NB4 (cell line): Measurements from ENCODE around the gene CD2AP.

Experiments used
- DNase-seq: peaks from one replicate; pipeline ENCODE4 v3.0.0; 2010; ENCODE audit warnings: low read depth
- H3K4me3 ChIP-seq: one replicate; pipeline ENCODE4 v1.5.1; 2011; ENCODE audit warnings: mild to moderate bottlenecking, low read depth, low read length, moderate library complexity
- MYC ChIP-seq: IDR thresholded peaks from 2 replicates; pipeline ENCODE4 v1.6.1; 2011; ENCODE audit warnings: low read depth, low read length
- POLR2A ChIP-seq: IDR thresholded peaks from 2 replicates; pipeline ENCODE4 v1.6.1; 2011; ENCODE audit warnings: mild to moderate bottlenecking; ENCODE audit not compliant: insufficient read length; ENCODE audit errors: extremely low read depth
- TF ChIP-seq, protein P1 (sequence below): IDR thresholded peaks from one replicate; pipeline ENCODE4 v1.5.1; 2012; ENCODE audit warnings: low read depth, low read length
- TF ChIP-seq, protein P2 (sequence below): IDR thresholded peaks from 2 replicates; pipeline ENCODE4 v1.6.1; 2011; ENCODE audit warnings: low read depth, low read length

CD2AP gene

DNA sequence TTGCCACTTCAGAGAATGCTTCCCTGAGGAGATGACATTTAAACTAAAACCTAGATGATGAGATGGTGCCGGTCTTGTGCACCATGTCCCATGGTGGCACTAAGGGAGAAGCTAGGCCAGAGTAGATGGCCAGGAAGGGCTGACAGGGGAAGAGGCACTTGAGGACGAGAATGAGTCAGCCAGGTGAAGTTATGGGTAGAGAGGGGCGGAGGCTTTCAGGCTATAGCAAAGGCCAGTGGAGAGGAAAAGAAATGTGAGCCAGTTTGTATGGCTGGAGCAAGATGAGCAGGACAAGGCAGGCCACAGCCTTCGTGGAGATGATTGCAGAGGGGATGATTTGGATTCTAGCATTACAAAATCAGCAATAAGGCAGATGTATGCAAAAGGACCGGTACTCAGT is 176.1 kb downstream of the CD2AP start:
- no peak for DNase-seq
- TF ChIP-seq, protein P1, sequence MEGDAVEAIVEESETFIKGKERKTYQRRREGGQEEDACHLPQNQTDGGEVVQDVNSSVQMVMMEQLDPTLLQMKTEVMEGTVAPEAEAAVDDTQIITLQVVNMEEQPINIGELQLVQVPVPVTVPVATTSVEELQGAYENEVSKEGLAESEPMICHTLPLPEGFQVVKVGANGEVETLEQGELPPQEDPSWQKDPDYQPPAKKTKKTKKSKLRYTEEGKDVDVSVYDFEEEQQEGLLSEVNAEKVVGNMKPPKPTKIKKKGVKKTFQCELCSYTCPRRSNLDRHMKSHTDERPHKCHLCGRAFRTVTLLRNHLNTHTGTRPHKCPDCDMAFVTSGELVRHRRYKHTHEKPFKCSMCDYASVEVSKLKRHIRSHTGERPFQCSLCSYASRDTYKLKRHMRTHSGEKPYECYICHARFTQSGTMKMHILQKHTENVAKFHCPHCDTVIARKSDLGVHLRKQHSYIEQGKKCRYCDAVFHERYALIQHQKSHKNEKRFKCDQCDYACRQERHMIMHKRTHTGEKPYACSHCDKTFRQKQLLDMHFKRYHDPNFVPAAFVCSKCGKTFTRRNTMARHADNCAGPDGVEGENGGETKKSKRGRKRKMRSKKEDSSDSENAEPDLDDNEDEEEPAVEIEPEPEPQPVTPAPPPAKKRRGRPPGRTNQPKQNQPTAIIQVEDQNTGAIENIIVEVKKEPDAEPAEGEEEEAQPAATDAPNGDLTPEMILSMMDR = no peak
- TF ChIP-seq, protein P2, sequence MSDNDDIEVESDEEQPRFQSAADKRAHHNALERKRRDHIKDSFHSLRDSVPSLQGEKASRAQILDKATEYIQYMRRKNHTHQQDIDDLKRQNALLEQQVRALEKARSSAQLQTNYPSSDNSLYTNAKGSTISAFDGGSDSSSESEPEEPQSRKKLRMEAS = no peak
- TF ChIP-seq MYC (no peak), POLR2A (no peak)
- H3K4me3 ChIP-seq = no peak overlapping the region

DNA sequence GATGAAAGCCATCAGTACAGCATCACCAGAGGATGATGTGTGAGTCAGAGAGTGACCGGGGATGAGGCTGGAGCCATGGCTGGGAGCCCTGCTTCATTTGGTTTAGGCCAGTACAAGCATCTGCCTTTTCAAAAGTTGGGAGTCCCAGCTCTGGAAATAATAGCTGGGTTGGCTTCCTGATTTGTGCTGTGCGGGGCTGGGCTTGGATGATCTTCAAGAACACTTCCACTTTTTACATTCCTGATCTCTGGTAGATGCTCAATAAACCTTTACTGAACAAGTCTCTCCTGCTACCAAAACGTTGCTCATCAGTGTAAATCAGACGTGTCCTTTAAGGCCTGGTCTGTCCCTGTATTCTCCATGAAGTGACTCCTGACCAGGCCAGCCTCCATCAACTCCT is 176.7 kb downstream of the CD2AP start:
- no peak overlapping the region for H3K4me3 ChIP-seq
- DNase-seq = no peak
- TF ChIP-seq POLR2A = no peak
- TF ChIP-seq, protein P2 = no peak
- TF ChIP-seq MYC = no peak
- TF ChIP-seq, protein P1 = no peak

DNA sequence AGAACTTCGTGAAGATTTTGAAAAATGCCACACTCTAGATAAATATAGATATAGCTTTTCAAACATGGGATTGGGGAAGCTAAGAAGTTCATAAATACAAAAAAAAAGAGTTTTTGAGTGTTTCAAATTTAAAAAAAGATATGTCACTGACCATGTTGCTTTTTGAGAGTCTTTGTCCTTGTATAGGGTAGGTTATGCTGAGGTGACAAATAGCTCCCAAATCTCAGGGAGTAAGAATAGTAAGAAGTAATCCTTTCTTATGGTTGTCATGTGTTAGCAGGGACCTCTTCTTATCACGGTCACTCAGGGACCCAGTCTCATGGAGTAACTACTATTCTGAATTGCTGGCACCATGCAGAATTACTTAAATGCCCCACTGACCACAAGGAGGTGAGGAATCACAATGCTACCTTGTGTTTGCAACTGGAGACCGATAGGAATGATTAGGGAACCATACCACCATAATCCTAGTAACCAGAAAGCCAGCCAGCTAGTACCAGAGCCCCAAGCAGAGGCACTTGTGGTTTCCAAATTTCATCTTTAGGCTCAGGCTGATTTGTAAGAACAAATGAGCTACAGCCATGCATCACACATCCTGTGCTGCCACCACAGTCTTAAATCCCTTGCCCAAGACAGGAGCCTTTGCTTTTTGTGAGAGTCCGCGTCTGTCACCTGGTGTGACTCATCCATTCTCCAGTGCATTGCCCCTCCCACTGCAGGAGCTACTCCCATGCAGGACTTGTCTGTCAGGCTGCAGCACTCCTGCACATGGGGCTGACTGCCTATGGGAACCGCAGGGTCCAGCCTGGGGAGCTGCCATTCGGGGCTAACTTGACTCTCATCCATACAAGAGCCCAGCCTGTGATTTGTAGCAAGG is 178.4 kb downstream of the CD2AP start:
- no peak for TF ChIP-seq MYC
- TF ChIP-seq, protein P2 = no peak
- TF ChIP-seq POLR2A = no peak
- TF ChIP-seq, protein P1 = no peak
- H3K4me3 ChIP-seq = no peak overlapping the region
- peak; percentile 65 for DNase-seq

DNA sequence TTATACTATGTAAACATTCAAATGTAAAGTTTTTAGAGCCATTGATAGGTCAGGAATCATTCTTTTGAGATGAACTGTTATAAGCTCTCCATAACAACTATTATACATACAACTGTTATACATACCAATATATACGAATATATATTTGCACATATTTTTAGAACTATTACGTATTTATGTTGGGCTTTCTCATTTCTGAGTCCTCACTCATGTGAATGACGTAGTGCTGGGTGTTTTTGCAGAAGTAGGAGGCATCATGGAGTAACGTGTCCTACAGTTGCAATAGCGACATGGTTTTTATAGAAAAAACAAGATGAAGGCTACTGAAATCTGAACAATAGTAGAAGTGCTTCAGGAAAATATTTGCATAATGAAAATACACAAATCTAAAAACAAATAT is 184.4 kb downstream of the CD2AP start:
- DNase-seq = no peak
- TF ChIP-seq, protein P1 = no peak
- TF ChIP-seq POLR2A = no peak
- TF ChIP-seq, protein P2 = no peak
- TF ChIP-seq MYC = no peak
- no peak overlapping the region for H3K4me3 ChIP-seq

DNA sequence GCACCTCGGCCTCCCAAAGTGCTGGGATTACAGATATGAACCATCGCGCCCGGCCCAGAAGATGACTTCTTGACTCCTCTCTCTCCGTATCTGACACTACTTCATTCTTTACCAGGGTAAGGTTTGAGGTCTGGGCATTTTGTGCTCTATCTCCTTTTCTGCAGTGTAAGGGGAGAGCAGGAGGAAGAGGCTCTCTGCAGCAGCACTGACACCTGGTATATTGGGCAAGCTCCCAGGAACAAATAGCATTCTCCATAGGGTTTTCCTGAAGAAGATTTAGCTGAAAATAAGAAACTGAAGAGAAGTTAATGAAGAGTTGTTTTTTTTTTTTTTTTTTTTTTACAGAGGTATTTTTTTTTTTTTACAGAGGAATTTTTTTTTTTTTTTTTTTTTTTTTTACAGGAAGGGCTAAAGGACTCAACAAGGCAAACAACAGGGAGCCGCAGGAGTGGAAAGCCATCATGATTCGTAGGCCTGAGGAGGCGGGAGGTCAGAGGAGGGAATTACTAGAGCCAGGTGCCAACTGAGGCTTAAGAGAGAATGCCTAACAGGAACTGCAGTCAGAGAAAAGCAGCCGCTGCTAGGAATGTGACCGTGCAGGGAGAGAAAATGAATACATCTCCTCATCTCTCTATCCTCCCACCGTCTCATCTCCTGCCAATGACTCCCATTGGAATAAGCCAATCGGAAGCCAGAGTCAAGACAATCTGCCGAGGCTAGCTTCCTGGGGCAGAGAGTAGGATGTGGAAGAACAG is 186.1 kb downstream of the CD2AP start:
- DNase-seq = no peak
- no peak overlapping the region for H3K4me3 ChIP-seq
- TF ChIP-seq MYC = no peak

DNA sequence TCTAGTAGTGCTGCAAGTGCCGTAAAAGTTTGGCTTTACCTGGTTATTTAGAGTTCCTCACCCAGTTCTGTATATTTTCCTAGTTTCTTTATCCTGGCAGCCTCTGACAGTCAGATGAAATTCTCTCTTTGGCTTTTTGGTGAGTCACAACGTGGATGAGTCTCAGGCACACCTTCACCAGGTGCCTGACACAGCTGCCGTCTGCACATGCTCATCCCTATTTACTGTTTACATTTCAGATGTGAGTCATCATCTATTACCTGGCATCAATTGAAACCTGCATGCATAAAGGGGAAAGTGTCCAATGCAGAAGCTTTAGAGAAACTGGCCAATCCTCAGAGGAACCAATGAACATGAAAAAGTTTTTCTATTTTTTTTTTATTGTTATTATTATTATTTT is 187.5 kb downstream of the CD2AP start:
- no peak for DNase-seq
- H3K4me3 ChIP-seq = no peak overlapping the region
- no peak for TF ChIP-seq MYC
- TF ChIP-seq, protein P1 = no peak
- no peak for TF ChIP-seq POLR2A
- TF ChIP-seq, protein P2 = no peak
